Activated CD4-positive, alpha-beta T cell treated with anti-CD3 and anti-CD28 coated beads for 36 hours (primary cell): ENCODE data around the gene TRUB2. TPM values are rescaled to one million over a fixed set of nuclear protein-coding genes. Genes with fewer than 3 reads are reported as not detected.
"Not testable (repeated sequence)": the region's sequence is repeated elsewhere in the genome, so short reads cannot be mapped to it uniquely, and the experiment has no call there.

Source experiments
- ATAC-seq: fragments of 200-7000 bp; cut with Tn5 transposase; one replicate; pipeline ENCODE4 v1.10.0; 2021; ENCODE audit warnings: mild to moderate bottlenecking, moderate library complexity
- CTCF ChIA-PET: fragments of 350-600 bp; sonication (Branson Sonifier 250); formaldehyde crosslinking; loops from one replicate; lab custom pipeline; 2021; ENCODE audit warnings: antibody characterized with exemption; lab: Charles Lee
- POLR2A ChIA-PET: fragments of 350-600 bp; sonication (Branson Sonifier 250); formaldehyde crosslinking; loops from one replicate; lab custom pipeline; 2021; ENCODE audit warnings: antibody characterized with exemption, inconsistent platforms; lab: Charles Lee
- DNase-seq: peaks from one replicate; pipeline ENCODE4 v3.0.0-alpha.2; 2020
- H3K27ac Mint-ChIP-seq: one replicate; pipeline ENCODE4 v1.8.0; 2021; ENCODE audit warnings: mixed read lengths
- H3K27me3 Mint-ChIP-seq: one replicate; pipeline ENCODE4 v1.8.0; 2021; ENCODE audit warnings: mixed read lengths
- H3K36me3 Mint-ChIP-seq: one replicate; pipeline ENCODE4 v1.8.0; 2021; ENCODE audit warnings: low read depth, mixed read lengths
- H3K4me1 Mint-ChIP-seq: one replicate; pipeline ENCODE4 v1.8.0; 2021; ENCODE audit warnings: mixed read lengths
- H3K4me3 Mint-ChIP-seq: one replicate; pipeline ENCODE4 v1.8.0; 2021; ENCODE audit warnings: mild to moderate bottlenecking, moderate library complexity, mixed read lengths
- H3K9me3 Mint-ChIP-seq: one replicate; pipeline ENCODE4 v1.8.0; 2021; ENCODE audit warnings: low read depth, mixed read lengths
- intact Hi-C, 2 experiments: fragments of 100-400 bp; cut with DNase I in 1 of 2; cut with micrococcal nuclease in 1 of 2; formaldehyde crosslinking; loops; one replicate each; pipeline versions ENCODE4 v1.14.2 to v1.15.1; 2022 to 2024; cut with DNase I, micrococcal nuclease
- total RNA-seq, 2 experiments: library from RNA; stranded (reverse); gene quantifications; one replicate each; pipeline ENCODE4 v1.2.3, GENCODE V29; 2021

Gene TRUB2
- total RNA-seq, 2 experiments from 2014 or later: 29.5 to 37.5 TPM

DNA sequence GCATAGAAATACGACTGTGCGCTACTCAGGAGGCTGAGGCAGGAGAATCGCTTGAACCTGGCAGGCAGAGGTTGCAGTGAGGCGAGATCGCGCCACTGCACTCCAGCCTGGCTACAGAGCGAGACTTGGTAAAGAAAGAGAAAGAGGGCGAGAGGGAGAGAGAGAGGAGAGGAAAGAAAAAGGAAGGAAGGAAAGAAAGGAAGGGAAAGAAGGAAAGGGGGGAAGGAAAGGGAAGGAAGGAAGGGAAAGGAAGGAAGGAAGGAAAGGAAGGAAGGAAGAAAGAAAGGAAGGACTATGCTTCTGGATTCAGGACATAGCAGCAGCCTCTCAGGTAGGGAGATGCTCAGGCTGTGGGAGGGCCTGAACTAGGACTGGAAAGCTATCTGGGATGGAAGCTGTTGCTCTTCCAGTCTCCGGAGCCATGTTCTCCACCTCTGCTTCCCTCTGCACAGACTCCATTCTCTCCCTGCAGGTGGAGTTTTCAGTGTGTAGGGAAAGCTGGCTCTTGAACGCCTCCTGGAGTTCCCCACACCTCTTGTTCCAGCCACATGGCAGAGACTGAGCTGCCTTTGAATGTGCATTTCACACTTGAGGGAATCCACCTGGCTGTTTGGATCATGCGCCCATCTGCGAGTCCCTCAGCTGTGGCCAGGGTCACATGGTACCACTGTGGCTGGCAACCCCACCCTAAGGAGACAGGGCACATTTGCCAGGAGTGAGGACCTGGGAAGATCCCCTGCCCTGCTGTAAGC is 37.0 kb downstream of the TRUB2 start:
- no peaks in the 10 kb centered on the region for H3K4me1 Mint-ChIP-seq
- ChIA-PET POLR2A (no interaction called here), CTCF (interaction anchor here (0.6 to 1.1 kb wide), 2 partner anchors 15 to 127 kb away, joined by 3 read pairs; no protein-coding TSS in a partner anchor)
- H3K27ac Mint-ChIP-seq: no peak overlapping the region
- DNase-seq (no peak), ATAC-seq (no peak)
- H3K4me3 Mint-ChIP-seq: no peak overlapping the region
- no peaks in the 10 kb centered on the region for H3K27me3 Mint-ChIP-seq
- H3K36me3 Mint-ChIP-seq: peaks cover 4% of the 10 kb centered on the region
- H3K9me3 Mint-ChIP-seq: no peaks in the 10 kb centered on the region
- intact Hi-C loops: no loop called here

DNA sequence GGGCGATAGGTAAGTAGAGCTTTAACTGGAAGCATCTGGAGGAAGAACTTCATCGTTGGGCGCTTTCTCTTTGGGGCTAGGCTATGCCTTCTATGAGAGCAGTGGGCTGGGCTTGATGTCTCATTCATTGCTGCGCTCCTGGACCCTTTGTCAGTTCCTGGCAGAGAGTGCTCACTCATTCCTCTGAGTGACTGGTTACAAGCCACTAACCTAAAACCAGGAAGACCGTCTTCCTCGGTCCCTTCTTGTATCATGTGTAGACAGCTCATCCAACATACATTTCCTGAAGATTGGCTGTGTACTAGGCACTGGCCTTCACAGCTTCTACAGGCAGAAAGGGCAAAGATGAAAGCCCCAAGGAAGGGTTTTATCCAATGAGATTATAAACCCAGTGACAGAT is 39.7 kb downstream of the TRUB2 start:
- Mint-ChIP-seq H3K27ac (no peak overlapping the region), H3K36me3 (no peaks in the 10 kb centered on the region), H3K4me3 (no peak overlapping the region), H3K4me1 (peaks cover 5% of the 10 kb centered on the region), H3K9me3 (no peaks in the 10 kb centered on the region), H3K27me3 (no peaks in the 10 kb centered on the region)
- ATAC-seq: no peak
- no peak for DNase-seq
- POLR2A ChIA-PET: no interaction called here
- CTCF ChIA-PET: interaction anchor here (0.6 to 1.0 kb wide), 2 partner anchors 13 to 46 kb away, joined by 3 to 5 read pairs; no protein-coding TSS in a partner anchor
- intact Hi-C loops: no loop called here

- intact Hi-C loops: no loop called here
- no peak overlapping the region for H3K27ac Mint-ChIP-seq
- H3K27me3 Mint-ChIP-seq: no peaks in the 10 kb centered on the region
- POLR2A ChIA-PET: no interaction called here
- CTCF ChIA-PET: interaction anchor here (0.6 kb wide), 1 partner anchor 147 kb away, joined by 4 read pairs; no protein-coding TSS in a partner anchor
- DNase-seq: no peak
- H3K36me3 Mint-ChIP-seq: no peaks in the 10 kb centered on the region
- no peaks in the 10 kb centered on the region for H3K9me3 Mint-ChIP-seq
- ATAC-seq: no peak
- no peak overlapping the region for H3K4me3 Mint-ChIP-seq
- peaks cover 19% of the 10 kb centered on the region for H3K4me1 Mint-ChIP-seq
Measured at GRCh38 chr9:128280084-128280622, 42.1 kb downstream of the TRUB2 start.

- H3K9me3 Mint-ChIP-seq, DNase-seq, ATAC-seq, H3K4me3 Mint-ChIP-seq, H3K36me3 Mint-ChIP-seq, POLR2A ChIA-PET, H3K27me3 Mint-ChIP-seq, H3K27ac Mint-ChIP-seq, CTCF ChIA-PET: not testable (repeated sequence)
- intact Hi-C loops: loop anchor here in 1 of 2 experiments (5.0 to 10.0 kb wide), 2 partner anchors 378 to 445 kb away; partner anchors contain the start of genes DYNC2I2 and ZDHHC12
- peaks cover 25% of the 10 kb centered on the region for H3K4me1 Mint-ChIP-seq
Measured at GRCh38 chr9:128279088-128280073, 42.9 kb downstream of the TRUB2 start.

DNA sequence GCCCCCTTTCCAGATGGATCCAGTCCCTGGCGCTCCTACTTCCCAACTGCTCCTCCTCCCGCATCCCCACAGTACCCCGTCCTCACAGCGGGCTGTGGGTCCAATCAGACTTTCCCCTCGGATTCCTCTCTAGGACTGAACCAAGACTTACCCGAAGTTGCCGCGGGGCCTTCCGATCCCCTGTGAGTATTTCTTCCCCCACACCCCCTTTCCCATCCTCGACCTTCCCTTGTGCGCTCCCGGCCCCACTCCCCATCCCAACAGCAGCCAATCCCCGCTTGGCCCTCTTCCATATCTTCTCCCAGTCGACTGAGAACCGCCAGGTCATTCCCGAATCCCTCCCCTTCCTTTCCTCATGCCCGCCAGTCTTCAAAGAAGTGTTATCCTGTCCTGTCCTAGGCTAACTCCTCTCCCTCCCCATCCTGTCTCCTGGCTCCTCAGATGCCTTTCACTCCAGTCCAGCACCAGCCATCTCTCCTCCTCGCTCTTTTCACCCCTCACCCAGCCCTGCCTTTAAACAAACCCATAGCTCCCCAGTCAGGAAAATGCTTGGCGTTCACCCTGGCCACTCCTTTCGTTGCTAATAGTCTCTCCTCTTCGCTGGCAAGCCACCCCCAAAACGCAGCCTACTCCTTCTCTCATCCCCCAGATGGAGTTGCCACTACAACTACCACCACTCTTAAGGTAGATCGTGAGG is 45.5 kb downstream of the TRUB2 start:
- intact Hi-C loops: loop anchor here (1.0 to 10.0 kb wide), 16 partner anchors 26 to 760 kb away; partner anchors contain the start of genes BBLN (in 1 of the 2), COQ4 (in 1 of the 2), DNM1 (in 1 of the 2) and DOLK (in 1 of the 2)
- peaks cover 2% of the 10 kb centered on the region for H3K36me3 Mint-ChIP-seq
- ChIA-PET CTCF (interaction anchor here (0.7 to 2.5 kb wide), 7 partner anchors 8 to 183 kb away, joined by 3 to 5 read pairs (median 3); no protein-coding TSS in a partner anchor), POLR2A (interaction anchor here (0.6 to 1.0 kb wide), 3 partner anchors 26 to 1773 kb away, joined by 3 to 4 read pairs (median 4); no protein-coding TSS in a partner anchor)
- peak overlapping the region; percentile 95 for H3K27ac Mint-ChIP-seq
- peaks cover 31% of the 10 kb centered on the region for H3K4me1 Mint-ChIP-seq
- H3K4me3 Mint-ChIP-seq: peak overlapping the region; percentile 97
- ATAC-seq (no peak), DNase-seq (no peak)
- no peaks in the 10 kb centered on the region for H3K27me3 Mint-ChIP-seq
- no peaks in the 10 kb centered on the region for H3K9me3 Mint-ChIP-seq

DNA sequence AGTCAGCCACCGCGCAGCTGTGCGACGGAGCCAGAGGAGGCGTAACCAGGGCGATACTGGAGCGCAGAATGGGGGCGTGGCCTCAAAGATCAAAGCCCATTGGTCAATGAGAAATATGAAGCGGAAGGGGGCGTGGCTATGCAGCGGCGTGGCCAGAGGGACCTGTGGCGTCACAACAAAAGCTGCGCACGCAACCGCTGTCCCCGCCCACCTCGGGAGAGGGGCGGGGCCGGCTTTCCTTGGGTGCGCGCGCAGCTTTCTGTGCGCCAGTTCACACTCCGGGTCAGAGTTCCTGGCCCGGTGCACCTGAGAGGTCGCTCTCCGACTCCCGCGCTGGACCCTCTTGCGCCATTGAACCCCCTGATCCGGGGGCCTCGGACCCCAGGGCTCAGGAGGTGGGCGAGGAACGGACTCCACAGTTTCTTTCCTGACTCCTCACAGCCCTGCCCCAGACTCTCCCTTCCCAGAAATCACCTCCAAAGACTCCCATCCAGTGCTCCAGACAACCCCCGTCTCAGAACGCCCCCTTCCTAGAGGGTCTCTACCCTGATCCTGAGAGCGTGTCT is 46.2 kb downstream of the TRUB2 start, which contains the start of gene SWI5:
TSS of gene SWI5 (plus strand) at position 269 of the 566 bp plus-strand sequence.
- peak; percentile 100 for DNase-seq
- ChIA-PET POLR2A (interaction anchor here (0.6 to 1.0 kb wide), 4 partner anchors 26 to 1773 kb away, joined by 3 to 4 read pairs (median 4); partner anchors contain the start of gene GLE1), CTCF (interaction anchor here (0.7 to 2.5 kb wide), 8 partner anchors 26 to 162 kb away, joined by 3 to 5 read pairs (median 4); no protein-coding TSS in a partner anchor)
- peak within 1 kb of the TSS; percentile 97 for H3K4me3 Mint-ChIP-seq
- H3K4me1 Mint-ChIP-seq: peaks cover 31% of the 10 kb centered on the region
- H3K27ac Mint-ChIP-seq: peak within 1 kb of the TSS; percentile 95
- ATAC-seq: peak; percentile 99
- intact Hi-C loops: loop anchor here (1.0 to 10.0 kb wide), 16 partner anchors 26 to 761 kb away; partner anchors contain the start of genes BBLN (in 1 of the 2), COQ4 (in 1 of the 2), DNM1 (in 1 of the 2) and DOLK (in 1 of the 2)
- H3K9me3 Mint-ChIP-seq: no peaks in the 10 kb centered on the region
- peaks cover 7% of the 10 kb centered on the region for H3K36me3 Mint-ChIP-seq
- no peaks in the 10 kb centered on the region for H3K27me3 Mint-ChIP-seq

DNA sequence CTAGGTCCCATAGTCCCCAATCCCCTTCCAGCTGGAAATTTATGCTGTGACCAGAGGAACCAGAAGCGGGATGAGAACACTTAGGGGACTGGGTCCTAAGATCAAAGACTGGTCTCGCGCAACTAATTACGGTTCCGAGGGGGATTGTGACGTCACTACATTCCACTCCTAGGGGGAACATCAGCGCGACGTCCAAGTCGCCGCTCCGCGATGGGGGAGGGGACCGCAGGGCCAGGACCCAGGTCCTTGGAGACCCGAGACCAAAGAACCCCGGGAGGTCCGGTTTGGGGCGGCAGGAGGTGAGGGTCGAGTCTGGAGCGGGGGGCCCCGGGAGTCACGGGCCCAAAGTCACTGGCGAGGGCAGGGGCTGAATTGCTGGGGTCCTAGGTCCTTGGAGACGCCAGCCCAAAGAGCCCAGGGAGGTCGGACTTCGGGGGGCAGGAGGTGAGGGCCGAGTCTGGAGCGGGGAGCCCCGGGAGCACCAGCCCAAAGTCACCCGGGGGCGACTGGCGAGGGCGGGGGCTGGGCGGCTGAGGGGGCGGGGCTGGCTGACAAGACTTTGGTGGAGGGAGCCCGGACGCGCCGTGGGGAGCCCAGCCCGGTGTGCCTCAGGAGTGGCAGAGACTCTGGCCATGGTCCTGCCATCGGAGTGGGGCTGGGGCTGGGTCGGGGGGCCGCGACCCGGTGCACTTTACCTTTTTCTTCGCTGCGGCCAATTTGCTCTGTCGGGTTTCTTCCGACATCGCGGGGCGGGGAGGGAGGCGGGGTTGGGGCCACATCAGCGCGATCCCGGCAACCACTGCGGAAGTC is 46.8 kb downstream of the TRUB2 start, which contains the start of gene GOLGA2:
TSS of gene GOLGA2 (minus strand) at position 810 of the 810 bp plus-strand sequence. CDS start at position 779, 31 bp downstream.
- H3K36me3 Mint-ChIP-seq: peaks cover 10% of the 10 kb centered on the region
- ChIA-PET POLR2A (interaction anchor here (0.6 to 1.0 kb wide), 3 partner anchors 25 to 229 kb away, joined by 3 to 4 read pairs (median 3); partner anchors contain the start of gene GLE1), CTCF (interaction anchor here (0.7 to 2.5 kb wide), 8 partner anchors 25 to 163 kb away, joined by 3 to 5 read pairs (median 4); no protein-coding TSS in a partner anchor)
- ATAC-seq: peak; percentile 52
- H3K27ac Mint-ChIP-seq: peak within 1 kb of the TSS; percentile 95
- H3K4me1 Mint-ChIP-seq: peaks cover 31% of the 10 kb centered on the region
- intact Hi-C loops: loop anchor here (1.0 to 10.0 kb wide), 21 partner anchors 25 to 761 kb away; partner anchors contain the start of genes BBLN (in 1 of the 2), COQ4 (in 1 of the 2), DNM1 (in 1 of the 2) and DOLK (in 1 of the 2)
- peak within 1 kb of the TSS; percentile 97 for H3K4me3 Mint-ChIP-seq
- no peaks in the 10 kb centered on the region for H3K9me3 Mint-ChIP-seq
- no peaks in the 10 kb centered on the region for H3K27me3 Mint-ChIP-seq
- DNase-seq: peak; percentile 29

- DNase-seq (no peak), ATAC-seq (no peak)
- intact Hi-C loops: loop anchor here in 1 of 2 experiments (2.0 to 10.0 kb wide), 3 partner anchors 451 to 755 kb away; partner anchors contain the start of genes FPGS, SH3GLB2 and ZDHHC12
- Mint-ChIP-seq H3K4me1 (peaks cover 30% of the 10 kb centered on the region), H3K36me3 (peaks cover 12% of the 10 kb centered on the region), H3K4me3 (peak overlapping the region; percentile 97), H3K27ac (no peak overlapping the region), H3K9me3 (no peaks in the 10 kb centered on the region), H3K27me3 (no peaks in the 10 kb centered on the region)
- ChIA-PET POLR2A (interaction anchor here (0.6 kb wide), 1 partner anchor 473 kb away, joined by 3 read pairs; no protein-coding TSS in a partner anchor), CTCF (interaction anchor here (0.7 kb wide), 1 partner anchor 21 kb away, joined by 3 read pairs; no protein-coding TSS in a partner anchor)
Measured at GRCh38 chr9:128274245-128274644, 48.0 kb downstream of the TRUB2 start.

DNA sequence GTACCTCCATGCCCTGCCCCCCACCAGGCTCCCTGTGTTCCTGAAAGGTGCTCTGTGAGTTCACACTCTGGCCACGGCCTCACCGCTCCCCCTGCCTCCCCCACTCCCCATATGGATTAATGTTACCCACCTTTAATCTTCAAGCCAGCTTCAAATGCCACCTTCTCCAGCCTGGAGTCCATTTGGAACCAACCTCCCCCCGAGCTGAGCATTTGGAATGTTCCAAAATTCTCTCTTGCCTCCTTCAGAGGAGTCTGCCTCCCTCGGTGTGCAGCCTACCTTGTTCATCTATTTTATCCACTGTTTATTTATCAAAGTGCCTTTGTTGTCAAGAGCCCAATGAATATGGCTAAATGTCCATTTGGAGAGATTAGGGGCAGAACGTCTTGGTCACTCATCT is 50.7 kb downstream of the TRUB2 start:
- H3K4me1 Mint-ChIP-seq: peaks cover 16% of the 10 kb centered on the region
- POLR2A ChIA-PET: no interaction called here
- intact Hi-C loops: loop anchor here in 1 of 2 experiments (10.0 kb wide), 1 partner anchor 453 kb away; the partner anchor contains the start of gene ZDHHC12
- H3K27me3 Mint-ChIP-seq: no peaks in the 10 kb centered on the region
- ATAC-seq: no peak
- peaks cover 16% of the 10 kb centered on the region for H3K36me3 Mint-ChIP-seq
- no peaks in the 10 kb centered on the region for H3K9me3 Mint-ChIP-seq
- H3K4me3 Mint-ChIP-seq: no peak overlapping the region
- CTCF ChIA-PET: no interaction called here
- no peak for DNase-seq
- H3K27ac Mint-ChIP-seq: no peak overlapping the region
